GM21367 (cell line): ENCODE measurements around the gene GMPPA.

Experiments used
- ATAC-seq: cut with Tn5 transposase; IDR thresholded peaks from one replicate; pipeline ENCODE4 v1.9.1; 2021; ENCODE audit not compliant: unreplicated experiment

GMPPA gene

DNA sequence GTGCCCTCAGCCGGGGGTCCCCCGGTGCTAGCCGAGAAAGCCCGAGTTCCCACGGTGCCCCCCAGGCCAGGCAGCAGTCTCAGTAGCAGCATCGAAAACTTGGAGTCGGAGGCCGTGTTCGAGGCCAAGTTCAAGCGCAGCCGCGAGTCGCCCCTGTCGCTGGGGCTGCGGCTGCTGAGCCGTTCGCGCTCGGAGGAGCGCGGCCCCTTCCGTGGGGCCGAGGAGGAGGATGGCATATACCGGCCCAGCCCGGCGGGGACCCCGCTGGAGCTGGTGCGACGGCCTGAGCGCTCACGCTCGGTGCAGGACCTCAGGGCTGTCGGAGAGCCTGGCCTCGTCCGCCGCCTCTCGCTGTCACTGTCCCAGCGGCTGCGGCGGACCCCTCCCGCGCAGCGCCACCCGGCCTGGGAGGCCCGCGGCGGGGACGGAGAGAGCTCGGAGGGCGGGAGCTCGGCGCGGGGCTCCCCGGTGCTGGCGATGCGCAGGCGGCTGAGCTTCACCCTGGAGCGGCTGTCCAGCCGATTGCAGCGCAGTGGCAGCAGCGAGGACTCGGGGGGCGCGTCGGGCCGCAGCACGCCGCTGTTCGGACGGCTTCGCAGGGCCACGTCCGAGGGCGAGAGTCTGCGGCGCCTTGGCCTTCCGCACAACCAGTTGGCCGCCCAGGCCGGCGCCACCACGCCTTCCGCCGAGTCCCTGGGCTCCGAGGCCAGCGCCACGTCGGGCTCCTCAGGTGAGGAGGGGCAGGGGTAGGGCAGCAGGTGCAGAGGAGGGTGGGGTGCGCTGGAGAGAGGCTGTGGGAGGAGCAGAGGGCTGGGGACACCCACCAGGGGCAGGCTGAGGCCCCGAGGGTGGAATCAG is 14.1 kb upstream of the GMPPA start:
- no peak for ATAC-seq

DNA sequence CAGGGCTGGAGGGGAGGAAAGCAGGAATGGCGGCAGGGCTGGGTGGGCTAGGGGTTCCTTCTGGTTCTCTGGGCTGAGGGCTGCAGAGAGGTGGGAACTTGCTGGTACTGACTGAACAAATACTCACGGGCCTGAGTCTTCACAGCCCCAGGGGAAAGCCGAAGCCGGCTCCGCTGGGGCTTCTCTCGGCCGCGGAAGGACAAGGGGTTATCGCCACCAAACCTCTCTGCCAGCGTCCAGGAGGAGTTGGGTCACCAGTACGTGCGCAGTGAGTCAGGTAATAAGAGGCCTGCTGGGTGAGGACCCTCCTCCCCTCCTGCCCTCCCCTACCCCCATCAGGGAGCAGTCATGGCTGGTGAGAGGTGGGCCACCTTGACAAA is 13.5 kb upstream of the GMPPA start:
- no peak for ATAC-seq

- no peak for ATAC-seq
These were observed 12.2 kb upstream of the GMPPA start for GRCh38 chr2:219486380-219486959.

DNA sequence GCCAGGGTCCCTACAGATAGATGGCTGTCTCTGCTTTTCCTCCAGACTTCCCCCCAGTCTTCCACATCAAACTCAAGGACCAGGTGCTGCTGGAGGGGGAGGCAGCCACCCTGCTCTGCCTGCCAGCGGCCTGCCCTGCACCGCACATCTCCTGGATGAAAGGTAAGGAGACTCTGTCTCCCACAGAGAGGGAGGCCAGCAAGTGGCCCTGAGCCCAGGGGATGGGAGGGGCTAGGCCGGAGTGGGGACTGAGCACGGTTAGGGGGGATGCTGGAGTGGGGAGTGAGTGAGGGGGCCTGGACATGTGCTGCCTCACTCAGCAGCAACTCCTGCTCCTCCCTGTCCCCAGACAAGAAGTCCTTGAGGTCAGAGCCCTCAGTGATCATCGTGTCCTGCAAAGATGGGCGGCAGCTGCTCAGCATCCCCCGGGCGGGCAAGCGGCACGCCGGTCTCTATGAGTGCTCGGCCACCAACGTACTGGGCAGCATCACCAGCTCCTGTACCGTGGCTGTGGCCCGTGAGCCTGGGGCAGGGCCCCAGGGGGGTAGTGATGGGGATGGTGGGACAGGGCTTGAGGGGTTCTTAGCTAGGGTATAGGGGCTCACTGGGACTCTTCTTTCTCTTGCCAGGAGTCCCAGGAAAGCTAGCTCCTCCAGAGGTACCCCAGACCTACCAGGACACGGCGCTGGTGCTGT is 10.4 kb upstream of the GMPPA start:
- ATAC-seq: no peak

GRCh38 chr2:219488844-219489194 is 9.9 kb upstream of the GMPPA start:
- ATAC-seq: no peak

DNA sequence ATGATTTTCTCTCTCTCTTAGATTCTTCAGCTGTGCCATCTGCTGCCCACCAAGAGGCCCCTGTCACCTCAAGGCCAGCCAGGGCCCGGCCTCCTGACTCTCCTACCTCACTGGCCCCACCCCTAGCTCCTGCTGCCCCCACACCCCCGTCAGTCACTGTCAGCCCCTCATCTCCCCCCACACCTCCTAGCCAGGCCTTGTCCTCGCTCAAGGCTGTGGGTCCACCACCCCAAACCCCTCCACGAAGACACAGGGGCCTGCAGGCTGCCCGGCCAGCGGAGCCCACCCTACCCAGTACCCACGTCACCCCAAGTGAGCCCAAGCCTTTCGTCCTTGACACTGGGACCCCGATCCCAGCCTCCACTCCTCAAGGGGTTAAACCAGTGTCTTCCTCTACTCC is 9.4 kb upstream of the GMPPA start:
- no peak for ATAC-seq

DNA sequence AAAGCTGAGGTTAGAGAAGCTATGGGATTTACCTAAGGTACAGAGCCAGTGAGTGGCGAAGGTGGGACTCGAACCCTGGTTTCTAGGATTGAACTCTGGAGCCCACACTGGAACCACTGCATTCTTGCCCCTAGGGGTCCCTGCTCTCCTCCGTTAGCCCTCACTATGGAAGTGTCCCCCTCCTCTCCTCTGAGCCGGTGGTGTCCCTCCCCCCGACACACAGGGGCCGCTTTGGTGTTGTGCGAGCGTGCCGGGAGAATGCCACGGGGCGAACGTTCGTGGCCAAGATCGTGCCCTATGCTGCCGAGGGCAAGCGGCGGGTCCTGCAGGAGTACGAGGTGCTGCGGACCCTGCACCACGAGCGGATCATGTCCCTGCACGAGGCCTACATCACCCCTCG is 8.5 kb upstream of the GMPPA start:
- no peak for ATAC-seq

DNA sequence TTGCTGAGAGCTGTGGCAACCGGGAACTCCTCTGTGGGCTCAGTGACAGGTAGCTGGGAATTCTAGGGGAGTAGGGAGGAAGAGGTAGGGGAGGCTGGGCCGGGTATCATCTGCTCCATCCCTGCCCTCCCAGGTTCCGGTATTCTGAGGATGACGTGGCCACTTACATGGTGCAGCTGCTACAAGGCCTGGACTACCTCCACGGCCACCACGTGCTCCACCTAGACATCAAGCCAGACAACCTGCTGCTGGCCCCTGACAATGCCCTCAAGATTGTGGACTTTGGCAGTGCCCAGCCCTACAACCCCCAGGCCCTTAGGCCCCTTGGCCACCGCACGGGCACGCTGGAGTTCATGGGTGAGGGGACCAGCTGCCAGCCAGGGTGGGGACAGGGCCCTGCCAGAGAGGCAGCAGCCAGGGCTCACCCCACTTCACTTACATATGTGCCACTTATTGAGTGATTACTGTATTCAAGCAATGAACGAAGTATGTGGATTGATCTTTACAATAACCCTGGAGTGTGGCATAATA is 8.0 kb upstream of the GMPPA start:
- no peak for ATAC-seq

GRCh38 chr2:219491278-219491963 is 7.3 kb upstream of the GMPPA start:
- ATAC-seq: no peak

DNA sequence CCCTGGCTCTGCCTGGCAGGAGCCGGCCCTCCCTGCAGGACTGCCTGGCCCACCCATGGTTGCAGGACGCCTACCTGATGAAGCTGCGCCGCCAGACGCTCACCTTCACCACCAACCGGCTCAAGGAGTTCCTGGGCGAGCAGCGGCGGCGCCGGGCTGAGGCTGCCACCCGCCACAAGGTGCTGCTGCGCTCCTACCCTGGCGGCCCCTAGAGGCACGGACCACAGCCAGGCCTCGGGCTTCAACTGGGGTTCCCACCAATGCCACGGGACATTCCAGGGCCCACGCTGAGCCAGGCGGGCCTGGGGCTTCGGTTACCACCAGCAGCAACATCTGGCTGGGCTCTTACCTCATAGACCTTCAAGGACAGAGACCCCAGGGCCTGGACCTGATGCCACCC is 6.1 kb upstream of the GMPPA start:
- no peak for ATAC-seq

- no peak for ATAC-seq
These were observed 5.6 kb upstream of the GMPPA start for GRCh38 chr2:219493086-219493485.

DNA sequence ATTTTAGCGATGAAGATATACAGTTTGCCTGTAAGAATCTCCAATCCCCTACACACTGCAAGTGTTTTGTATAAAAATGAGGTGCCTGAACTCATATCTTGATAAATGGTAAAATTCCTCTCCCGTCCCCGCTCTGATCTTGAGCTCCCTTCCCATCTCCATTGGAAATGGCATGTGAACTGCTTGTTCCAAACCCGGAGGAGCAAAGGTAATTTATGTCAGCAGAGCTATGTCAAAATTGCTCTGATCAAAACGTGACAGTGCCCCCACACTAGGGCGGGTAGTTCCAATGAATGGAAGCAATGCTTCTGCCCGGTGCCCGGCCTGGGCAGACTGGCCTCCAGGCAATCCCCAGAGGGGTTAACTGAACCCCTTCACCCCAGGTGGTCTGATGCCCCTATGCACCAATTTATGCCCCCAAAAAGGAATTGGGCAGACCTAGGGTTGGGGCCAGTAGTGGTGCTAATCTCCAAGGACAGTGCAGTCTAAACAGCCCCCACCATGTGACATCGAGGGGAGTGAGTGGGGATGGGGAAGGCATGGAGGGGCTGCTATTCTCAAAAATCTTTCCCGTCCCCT is 3.6 kb upstream of the GMPPA start:
- ATAC-seq: no peak

- ATAC-seq: no peak
These were observed 3.1 kb upstream of the GMPPA start for GRCh38 chr2:219495531-219496122.

GRCh38 chr2:219496247-219496824 is 2.4 kb upstream of the GMPPA start:
- ATAC-seq: no peak

DNA sequence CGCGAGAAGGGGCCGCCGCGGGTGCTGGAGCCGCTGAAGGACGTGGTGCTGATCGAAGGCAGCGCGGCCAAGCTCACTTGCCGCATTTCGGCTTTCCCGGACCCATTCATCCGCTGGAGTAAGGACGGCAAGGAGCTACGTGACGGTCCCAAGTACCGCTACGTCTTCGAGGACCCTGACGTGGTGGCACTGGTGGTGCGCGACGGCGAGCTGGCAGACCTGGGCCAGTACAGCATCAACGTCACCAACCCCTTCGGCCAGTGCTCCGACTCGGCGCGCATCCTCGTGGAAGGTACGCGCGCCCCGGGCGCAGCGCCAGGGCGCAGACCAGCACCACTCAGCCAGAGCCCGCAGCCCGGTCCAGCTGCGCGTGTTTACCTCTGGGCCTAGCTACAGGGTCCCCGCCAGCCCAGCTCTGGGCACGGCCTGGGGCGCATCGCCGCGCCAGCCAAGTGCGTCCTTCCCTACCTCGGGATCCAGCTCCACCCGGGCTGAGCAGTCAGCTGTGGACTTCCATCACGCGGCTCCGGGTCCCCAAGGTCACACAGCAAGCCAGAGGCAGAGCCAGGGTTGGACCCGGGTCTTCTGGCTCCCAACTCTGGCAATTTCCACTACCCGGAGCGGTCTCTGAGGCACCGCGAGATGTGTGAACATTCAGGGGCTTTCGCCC is 1.7 kb upstream of the GMPPA start:
- ATAC-seq: no peak

- ATAC-seq: peak; percentile 29
These were observed 1.0 kb upstream of the GMPPA start for GRCh38 chr2:219497495-219498279.

- no peak for ATAC-seq
These were observed 292 bp downstream of the GMPPA start for GRCh38 chr2:219499058-219499307.

- ATAC-seq: no peak
These were observed 864 bp downstream of the GMPPA start for GRCh38 chr2:219499555-219499954.

DNA sequence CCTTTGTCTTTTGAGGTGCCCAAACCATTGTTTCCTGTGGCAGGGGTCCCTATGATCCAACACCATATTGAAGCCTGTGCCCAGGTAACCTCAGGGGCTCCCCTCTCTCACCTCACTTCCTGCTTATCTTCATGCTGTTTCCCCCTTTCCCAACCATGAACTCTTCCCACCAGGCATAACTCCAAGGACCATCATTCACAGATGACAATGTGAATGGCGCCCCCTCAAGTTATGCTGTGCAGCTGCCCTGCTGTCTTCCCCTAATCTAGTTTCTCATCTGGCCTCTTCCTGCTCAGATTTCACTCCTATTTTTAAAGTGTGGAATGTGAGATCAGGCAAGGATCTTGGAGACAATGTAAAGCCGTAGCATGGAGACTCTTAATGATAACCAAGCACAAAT is 1.4 kb downstream of the GMPPA start:
- ATAC-seq: no peak
